ENCODE measurements around the gene TM6SF1.
"Not testable (repeated sequence)": the region's sequence is repeated elsewhere in the genome, so short reads cannot be mapped to it uniquely, and the experiment has no call there.

The TM6SF1 gene

GRCh38 chr15:83090465-83090864, 17.0 kb upstream of the TM6SF1 start:
- DNase-seq = no peak

GRCh38 chr15:83091965-83092308, 15.5 kb upstream of the TM6SF1 start:
- DNase-seq = not testable (repeated sequence)

- peak; percentile 85 for DNase-seq
Observed at GRCh38 chr15:83092309-83092976, 15.0 kb upstream of the TM6SF1 start.

GRCh38 chr15:83094583-83094982, 12.9 kb upstream of the TM6SF1 start:
- DNase-seq = no peak

- no peak for DNase-seq
Observed at GRCh38 chr15:83098079-83098478, 9.4 kb upstream of the TM6SF1 start.

- no peak for DNase-seq
Observed at GRCh38 chr15:83099290-83099689, 8.2 kb upstream of the TM6SF1 start.

- no peak for DNase-seq
Observed at GRCh38 chr15:83100097-83100646, 7.3 kb upstream of the TM6SF1 start.

- no peak for DNase-seq
Observed at GRCh38 chr15:83102346-83102745, 5.1 kb upstream of the TM6SF1 start.

- DNase-seq = no peak
Observed at GRCh38 chr15:83104141-83104540, 3.3 kb upstream of the TM6SF1 start.

- DNase-seq = no peak
Observed at GRCh38 chr15:83105440-83105839, 2.0 kb upstream of the TM6SF1 start.

GRCh38 chr15:83107841-83108181, 366 bp downstream of the TM6SF1 start:
- no peak for DNase-seq

GRCh38 chr15:83108266-83109219, 1.1 kb downstream of the TM6SF1 start:
- no peak for DNase-seq

- no peak for DNase-seq
Observed at GRCh38 chr15:83109532-83109931, 2.1 kb downstream of the TM6SF1 start.

- peak; percentile 74 for DNase-seq
Observed at GRCh38 chr15:83110381-83110780, 2.9 kb downstream of the TM6SF1 start.

- DNase-seq = no peak
Observed at GRCh38 chr15:83111149-83111548, 3.7 kb downstream of the TM6SF1 start.

- DNase-seq = no peak
Observed at GRCh38 chr15:83112233-83112955, 4.9 kb downstream of the TM6SF1 start.

- DNase-seq = no peak
Observed at GRCh38 chr15:83112956-83113299, 5.5 kb downstream of the TM6SF1 start.

- DNase-seq = no peak
Observed at GRCh38 chr15:83113881-83114674, 6.6 kb downstream of the TM6SF1 start.

GRCh38 chr15:83114856-83115255, 7.4 kb downstream of the TM6SF1 start:
- DNase-seq = no peak

GRCh38 chr15:83115410-83115809, 8.0 kb downstream of the TM6SF1 start:
- DNase-seq = no peak

- no peak for DNase-seq
Observed at GRCh38 chr15:83115831-83116565, 8.6 kb downstream of the TM6SF1 start.

- peak; percentile 37 for DNase-seq
Observed at GRCh38 chr15:83118291-83118827, 10.9 kb downstream of the TM6SF1 start.

Measured in islet precursor cell (in vitro differentiated cells).